CD4-positive, alpha-beta T cell (primary cell): ENCODE results near the gene RC3H2. TPM values are rescaled to one million over a fixed set of nuclear protein-coding genes. Genes with fewer than 3 reads are reported as not detected.
A peak's percentile ranks its signal among the peaks of the same experiment; 100 is the strongest.

Source experiments
- ATAC-seq: fragments of 200-7000 bp; cut with Tn5 transposase; one replicate; pipeline ENCODE4 v1.10.0; 2022; ENCODE audit warnings: mild to moderate bottlenecking; ENCODE audit not compliant: poor library complexity
- CTCF ChIA-PET: fragments of 350-600 bp; sonication (Branson Sonifier 250); formaldehyde crosslinking; loops from one replicate; lab custom pipeline; 2021; ENCODE audit warnings: antibody characterized with exemption, inconsistent platforms; lab: Charles Lee
- POLR2A ChIA-PET: fragments of 350-600 bp; sonication (Branson Sonifier 250); formaldehyde crosslinking; loops from one replicate; lab custom pipeline; 2021; ENCODE audit warnings: antibody characterized with exemption, inconsistent platforms; lab: Charles Lee
- DNase-seq, 14 experiments: peaks; one replicate each; pipeline ENCODE4 v3.0.0-alpha.2; 2013 to 2020; ENCODE audit warnings: mixed read lengths in 2 of 14
- H3K27ac ChIP-seq, 2 donors: one replicate each; pipeline versions ENCODE4 v1.5.1 to v1.7.0; 2013; ENCODE audit warnings: low read length in 2 of 2, low read depth in 1 of 2, mild to moderate bottlenecking in 1 of 2
- H3K27me3 ChIP-seq, 2 experiments: 1 replicate in 1 of 2; 2 replicates in 1 of 2; pipeline versions ENCODE4 v1.6.1 to v1.7.0; 2013; ENCODE audit warnings: low read length in 2 of 2, control low read depth in 1 of 2, mild to moderate bottlenecking in 1 of 2, moderate library complexity in 1 of 2; ENCODE audit not compliant: insufficient read depth in 2 of 2, control insufficient read depth in 1 of 2
- H3K36me3 ChIP-seq: one replicate; pipeline ENCODE4 v1.6.1; 2013; ENCODE audit warnings: low read length, control low read depth; ENCODE audit not compliant: insufficient read depth
- H3K4me1 ChIP-seq: one replicate; pipeline ENCODE4 v1.6.1; 2013; ENCODE audit warnings: low read length, control low read depth; ENCODE audit not compliant: insufficient read depth
- H3K4me3 ChIP-seq: one replicate; pipeline ENCODE4 v1.5.1; 2013; ENCODE audit warnings: mild to moderate bottlenecking, low read length, moderate library complexity
- H3K9me3 ChIP-seq, 2 experiments: 1 replicate in 1 of 2; 2 replicates in 1 of 2; pipeline versions ENCODE4 v1.6.1 to v1.7.0; 2013; ENCODE audit warnings: low read length in 2 of 2, mild to moderate bottlenecking in 2 of 2, control low read depth in 1 of 2, moderate library complexity in 1 of 2; ENCODE audit not compliant: control insufficient read depth in 1 of 2, insufficient read depth in 1 of 2
- H3K27ac Mint-ChIP-seq: one replicate; pipeline ENCODE4 v1.8.0; 2020; ENCODE audit warnings: mixed read lengths
- H3K27me3 Mint-ChIP-seq: one replicate; pipeline ENCODE4 v1.8.0; 2021; ENCODE audit warnings: mixed read lengths
- H3K36me3 Mint-ChIP-seq: one replicate; pipeline ENCODE4 v1.8.0; 2021; ENCODE audit warnings: low read depth, mixed read lengths
- H3K4me1 Mint-ChIP-seq: one replicate; pipeline ENCODE4 v1.8.0; 2021; ENCODE audit warnings: low read depth, mixed read lengths
- H3K4me3 Mint-ChIP-seq: one replicate; pipeline ENCODE4 v1.8.0; 2020; ENCODE audit warnings: mild to moderate bottlenecking, mixed read lengths
- H3K9me3 Mint-ChIP-seq: one replicate; pipeline ENCODE4 v1.8.0; 2020; ENCODE audit warnings: mixed read lengths
- intact Hi-C, 2 experiments: fragments of 100-400 bp; cut with DNase I in 1 of 2; cut with micrococcal nuclease in 1 of 2; formaldehyde crosslinking; loops; one replicate each; pipeline versions ENCODE4 v1.15.1 to v1.9.0; 2023 to 2025; cut with DNase I, micrococcal nuclease
- total RNA-seq, 174 experiments: library from RNA in 2 of 174; stranded (reverse) in 2 of 174; gene quantifications; one replicate each; pipeline ENCODE4 v1.2.3 and lab custom pipeline; 2021 to 2026
- TF ChIP-seq, protein P1 (sequence below): fragments of 200-600 bp; IDR thresholded peaks from one replicate; pipeline ENCODE4 v1.8.0; 2022; ENCODE audit warnings: antibody characterized with exemption, mild to moderate bottlenecking

Gene RC3H2
- total RNA-seq, 2 experiments from 2014 or later: 85.2 to 86.8 TPM

DNA sequence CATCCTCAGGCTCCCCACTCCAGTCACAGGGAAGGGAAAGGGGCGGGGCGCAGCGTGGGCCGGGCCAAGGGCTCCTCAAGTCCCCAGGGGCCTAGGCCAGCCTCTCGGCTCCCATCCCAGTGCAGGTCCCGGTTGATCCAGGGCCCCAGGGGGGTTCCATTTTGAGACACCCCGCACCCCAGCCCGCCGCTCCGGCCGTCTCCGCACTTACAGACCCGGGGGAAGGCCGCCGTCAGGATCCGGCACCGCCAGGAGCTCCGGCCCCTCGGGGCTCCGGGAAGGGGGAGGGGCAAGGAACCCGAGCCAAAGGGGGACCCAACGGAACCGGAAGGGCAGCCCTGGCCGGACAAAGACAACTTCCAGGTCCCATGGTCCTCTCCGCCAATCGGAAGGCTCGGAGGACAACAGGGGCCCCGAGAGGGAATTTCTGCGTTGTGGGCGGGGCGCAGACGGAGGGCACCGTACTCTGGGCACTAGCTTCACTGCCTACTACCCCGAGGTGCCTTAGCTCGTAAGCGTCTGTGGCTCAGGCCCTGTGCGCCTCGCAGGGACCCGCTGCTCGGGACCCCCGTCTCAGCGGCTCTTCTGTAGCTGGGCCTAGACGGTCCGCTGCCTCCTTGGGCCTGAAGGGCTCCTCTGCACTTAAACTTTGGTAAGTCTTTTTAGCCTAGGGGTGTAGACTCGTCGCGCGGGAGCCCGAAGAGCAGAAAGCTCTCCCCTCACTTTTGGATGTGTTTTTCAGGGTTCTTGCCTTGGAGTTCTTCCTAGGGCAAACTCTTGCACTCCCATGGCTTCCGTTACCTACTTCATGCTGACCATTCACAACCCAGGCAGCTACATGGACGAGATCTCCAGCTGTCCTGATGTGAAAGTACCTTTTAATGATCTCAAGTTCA is 26.3 kb upstream of the RC3H2 start, which contains the start of gene ZBTB26:
ZBTB26 (minus strand) TSS at position 287 of the 896 bp plus-strand sequence. CDS start 11,578 bp downstream, outside the sequence.
- Histone ChIP-seq H3K36me3 (peaks cover 4% of the 10 kb centered on the region), H3K4me1 (peaks cover 25% of the 10 kb centered on the region), H3K27ac (peak within 1 kb of the TSS; percentile 83 to 87), H3K9me3 (no peaks in the 10 kb centered on the region), H3K27me3 (no peaks in the 10 kb centered on the region), H3K4me3 (peak within 1 kb of the TSS; percentile 66)
- DNase-seq (peak; percentile 68 to 95 (median 84)), ATAC-seq (peak; percentile 97)
- POLR2A ChIA-PET: interaction anchor here (1.0 to 5.0 kb wide), 6 partner anchors 10 to 103 kb away, joined by 4 to 62 read pairs (median 24); partner anchors contain the start of genes PDCL, RABGAP1, RC3H2 and ZBTB6
- H3K27me3 Mint-ChIP-seq: no peaks in the 10 kb centered on the region
- no peaks in the 10 kb centered on the region for H3K9me3 Mint-ChIP-seq
- TF ChIP-seq, protein P1, sequence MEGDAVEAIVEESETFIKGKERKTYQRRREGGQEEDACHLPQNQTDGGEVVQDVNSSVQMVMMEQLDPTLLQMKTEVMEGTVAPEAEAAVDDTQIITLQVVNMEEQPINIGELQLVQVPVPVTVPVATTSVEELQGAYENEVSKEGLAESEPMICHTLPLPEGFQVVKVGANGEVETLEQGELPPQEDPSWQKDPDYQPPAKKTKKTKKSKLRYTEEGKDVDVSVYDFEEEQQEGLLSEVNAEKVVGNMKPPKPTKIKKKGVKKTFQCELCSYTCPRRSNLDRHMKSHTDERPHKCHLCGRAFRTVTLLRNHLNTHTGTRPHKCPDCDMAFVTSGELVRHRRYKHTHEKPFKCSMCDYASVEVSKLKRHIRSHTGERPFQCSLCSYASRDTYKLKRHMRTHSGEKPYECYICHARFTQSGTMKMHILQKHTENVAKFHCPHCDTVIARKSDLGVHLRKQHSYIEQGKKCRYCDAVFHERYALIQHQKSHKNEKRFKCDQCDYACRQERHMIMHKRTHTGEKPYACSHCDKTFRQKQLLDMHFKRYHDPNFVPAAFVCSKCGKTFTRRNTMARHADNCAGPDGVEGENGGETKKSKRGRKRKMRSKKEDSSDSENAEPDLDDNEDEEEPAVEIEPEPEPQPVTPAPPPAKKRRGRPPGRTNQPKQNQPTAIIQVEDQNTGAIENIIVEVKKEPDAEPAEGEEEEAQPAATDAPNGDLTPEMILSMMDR: no peak
- peaks cover 21% of the 10 kb centered on the region for H3K36me3 Mint-ChIP-seq
- no peak within 1 kb of the TSS for H3K27ac Mint-ChIP-seq
- CTCF ChIA-PET: interaction anchor here (1.3 to 2.0 kb wide), 4 partner anchors 10 to 56 kb away, joined by 4 to 9 read pairs (median 6); partner anchors contain the start of genes RABGAP1 and ZBTB6
- H3K4me3 Mint-ChIP-seq: peak within 1 kb of the TSS; percentile 95
- H3K4me1 Mint-ChIP-seq: peaks cover 33% of the 10 kb centered on the region
- intact Hi-C loops: loop anchor here (1.0 to 10.0 kb wide), 5 partner anchors 9 to 667 kb away; partner anchors contain the start of genes ZBTB6 (in 2 of the 2), MRRF (in 1 of the 2), RBM18 (in 1 of the 2) and RC3H2 (in 1 of the 2)

DNA sequence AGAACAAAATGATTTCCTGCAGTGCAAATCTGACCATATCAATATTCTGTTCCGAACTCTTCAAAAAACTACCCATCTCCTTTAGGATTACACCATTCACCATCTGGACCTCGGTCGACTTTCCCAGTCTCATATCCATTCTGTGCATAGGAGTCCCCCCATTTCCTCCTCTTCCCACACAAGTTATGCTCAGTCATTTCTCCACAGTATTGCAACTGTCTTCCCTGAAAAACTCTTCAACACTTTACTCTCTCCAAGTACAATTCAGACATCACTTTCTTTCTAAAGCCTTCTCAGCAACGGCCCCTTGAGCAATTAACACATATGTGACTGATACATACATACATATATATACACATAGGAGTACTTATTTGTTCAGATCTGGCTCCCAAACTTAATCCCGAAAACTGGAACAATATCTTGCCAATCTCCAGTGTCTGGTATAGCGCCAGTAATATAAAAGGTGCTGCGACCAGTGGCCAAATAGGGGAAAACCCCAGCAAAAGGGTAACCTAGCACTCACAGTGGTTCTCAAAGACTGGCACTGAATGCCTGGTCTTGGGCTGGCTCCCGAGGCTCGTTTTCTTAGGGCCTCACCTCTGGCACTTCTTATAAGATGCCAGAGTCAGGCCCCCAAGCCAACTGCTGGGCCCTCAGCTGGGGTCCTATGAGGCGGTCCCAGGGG is 25.5 kb upstream of the RC3H2 start:
- Histone ChIP-seq H3K4me1 (peaks cover 25% of the 10 kb centered on the region), H3K4me3 (peak overlapping the region; percentile 66), H3K27ac (peak overlapping the region; percentile 83 to 87), H3K9me3 (no peaks in the 10 kb centered on the region), H3K36me3 (no peaks in the 10 kb centered on the region), H3K27me3 (no peaks in the 10 kb centered on the region)
- peak in 1 of 14 experiments; percentile 9 for DNase-seq
- Mint-ChIP-seq H3K4me1 (peaks cover 27% of the 10 kb centered on the region), H3K36me3 (peaks cover 13% of the 10 kb centered on the region), H3K27ac (no peak overlapping the region), H3K9me3 (no peaks in the 10 kb centered on the region), H3K27me3 (no peaks in the 10 kb centered on the region), H3K4me3 (no peak overlapping the region)
- TF ChIP-seq, protein P1: no peak
- intact Hi-C loops: loop anchor here (1.0 to 10.0 kb wide), 5 partner anchors 10 to 666 kb away; partner anchors contain the start of genes ZBTB6 (in 2 of the 2), MRRF (in 1 of the 2), RBM18 (in 1 of the 2) and RC3H2 (in 1 of the 2)
- POLR2A ChIA-PET: interaction anchor here (0.8 to 5.0 kb wide), 6 partner anchors 11 to 27 kb away, joined by 3 to 62 read pairs (median 22); partner anchors contain the start of genes RABGAP1, RC3H2 and ZBTB6
- ATAC-seq: no peak
- CTCF ChIA-PET: interaction anchor here (2.0 kb wide), 1 partner anchor 18 kb away, joined by 8 read pairs; the partner anchor contains the start of gene ZBTB6
